ENCODE measurements around the gene APBB1.

The APBB1 gene

GRCh38 chr11:6350486-6350885 is 68.4 kb downstream of the APBB1 start:
- no peak for DNase-seq

- no peak for DNase-seq
Observed at GRCh38 chr11:6350043-6350442, 68.9 kb downstream of the APBB1 start.

- peak; percentile 35 for DNase-seq
Observed at GRCh38 chr11:6345366-6345765, 73.5 kb downstream of the APBB1 start.

Measured in fibroblast of skin of scalp (primary cell).